GM21381 (cell line): ENCODE measurements around the gene ELP5.

Experiments used
- ATAC-seq: cut with Tn5 transposase; IDR thresholded peaks from one replicate; pipeline ENCODE4 v1.9.1; 2021; ENCODE audit warnings: mild to moderate bottlenecking, moderate library complexity; ENCODE audit not compliant: unreplicated experiment

Gene ELP5

GRCh38 chr17:7251661-7252175 is 297 bp upstream of the ELP5 start, which contains the start of gene CTDNEP1:
Gene CTDNEP1, minus strand, starts transcription at chr17:7251734. Its CDS starts 438 bp downstream, at chr17:7251296.
- peak; percentile 79 for ATAC-seq

- ATAC-seq, result no peak
Observed at GRCh38 chr17:7253082-7253481, 1.1 kb downstream of the ELP5 start.

GRCh38 chr17:7254511-7254910 is 2.5 kb downstream of the ELP5 start:
- ATAC-seq, result no peak

GRCh38 chr17:7256766-7257456 is 4.9 kb downstream of the ELP5 start:
- no peak for ATAC-seq

GRCh38 chr17:7258731-7259554 is 6.9 kb downstream of the ELP5 start:
- no peak for ATAC-seq

GRCh38 chr17:7259555-7259889 is 7.5 kb downstream of the ELP5 start:
- ATAC-seq, result no peak

GRCh38 chr17:7260151-7260550 is 8.1 kb downstream of the ELP5 start:
- ATAC-seq, result no peak

GRCh38 chr17:7260651-7261378 is 8.8 kb downstream of the ELP5 start:
- ATAC-seq, result no peak

GRCh38 chr17:7261379-7262191 is 9.6 kb downstream of the ELP5 start:
- no peak for ATAC-seq

- ATAC-seq, result no peak
Observed at GRCh38 chr17:7262192-7262934, 10.3 kb downstream of the ELP5 start, which contains the start of gene CLDN7. Gene CLDN7, minus strand, starts transcription at chr17:7262478. Its CDS starts 435 bp downstream, at chr17:7262043.

GRCh38 chr17:7262935-7263800 is 11.2 kb downstream of the ELP5 start:
- no peak for ATAC-seq

- ATAC-seq, result no peak
Observed at GRCh38 chr17:7263801-7264078, 11.7 kb downstream of the ELP5 start.

GRCh38 chr17:7266784-7267183 is 14.8 kb downstream of the ELP5 start:
- no peak for ATAC-seq

GRCh38 chr17:7279448-7279847 is 27.4 kb downstream of the ELP5 start:
- ATAC-seq, result no peak

GRCh38 chr17:7280519-7281073 is 28.6 kb downstream of the ELP5 start:
- ATAC-seq, result peak; percentile 40

- ATAC-seq, result peak; percentile 63
Observed at GRCh38 chr17:7281074-7281952, 29.3 kb downstream of the ELP5 start, which contains the start of gene SLC2A4. Gene SLC2A4, plus strand, starts transcription at chr17:7281718. Its CDS starts 217 bp downstream, at chr17:7281935.

- no peak for ATAC-seq
Observed at GRCh38 chr17:7281953-7282751, 30.1 kb downstream of the ELP5 start.
